ENCODE data around the gene GPSM1.

Gene GPSM1

DNA sequence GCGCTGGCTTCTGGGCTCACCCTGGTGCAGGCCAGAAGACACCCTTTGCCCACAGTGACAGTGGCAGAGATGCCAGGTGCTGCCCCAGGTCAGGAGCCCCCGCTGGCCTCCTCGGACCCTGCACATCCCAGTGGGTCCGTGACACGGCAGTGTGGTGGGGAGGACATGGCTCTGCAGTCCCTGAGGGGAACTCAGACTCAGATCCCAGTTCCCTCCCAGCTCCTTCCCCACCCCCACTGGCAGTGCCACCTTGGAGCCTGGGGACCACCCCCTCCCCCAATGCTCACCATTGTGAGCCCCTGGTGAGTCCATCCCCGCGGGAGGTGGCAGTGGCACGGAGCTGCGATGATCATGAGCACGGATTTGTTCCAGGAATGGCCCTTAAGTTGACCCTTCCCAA lies 22.9 kb upstream of the GPSM1 start:
- DNase-seq (ENCODE audit: low read depth): no peak

GRCh38 chr9:136304981-136305380 lies 22.4 kb upstream of the GPSM1 start:
- DNase-seq (ENCODE audit: low read depth): no peak

GRCh38 chr9:136305804-136306203 lies 21.5 kb upstream of the GPSM1 start:
- DNase-seq (ENCODE audit: low read depth): no peak

- no peak for DNase-seq (ENCODE audit: low read depth)
These were observed 20.8 kb upstream of the GPSM1 start for GRCh38 chr9:136306211-136307208.

- DNase-seq (ENCODE audit: low read depth): no peak
These were observed 20.1 kb upstream of the GPSM1 start for GRCh38 chr9:136307215-136307750.

- no peak for DNase-seq (ENCODE audit: low read depth)
These were observed 19.2 kb upstream of the GPSM1 start for GRCh38 chr9:136308006-136308701.

GRCh38 chr9:136308702-136309053 lies 18.7 kb upstream of the GPSM1 start:
- no peak for DNase-seq (ENCODE audit: low read depth)

DNA sequence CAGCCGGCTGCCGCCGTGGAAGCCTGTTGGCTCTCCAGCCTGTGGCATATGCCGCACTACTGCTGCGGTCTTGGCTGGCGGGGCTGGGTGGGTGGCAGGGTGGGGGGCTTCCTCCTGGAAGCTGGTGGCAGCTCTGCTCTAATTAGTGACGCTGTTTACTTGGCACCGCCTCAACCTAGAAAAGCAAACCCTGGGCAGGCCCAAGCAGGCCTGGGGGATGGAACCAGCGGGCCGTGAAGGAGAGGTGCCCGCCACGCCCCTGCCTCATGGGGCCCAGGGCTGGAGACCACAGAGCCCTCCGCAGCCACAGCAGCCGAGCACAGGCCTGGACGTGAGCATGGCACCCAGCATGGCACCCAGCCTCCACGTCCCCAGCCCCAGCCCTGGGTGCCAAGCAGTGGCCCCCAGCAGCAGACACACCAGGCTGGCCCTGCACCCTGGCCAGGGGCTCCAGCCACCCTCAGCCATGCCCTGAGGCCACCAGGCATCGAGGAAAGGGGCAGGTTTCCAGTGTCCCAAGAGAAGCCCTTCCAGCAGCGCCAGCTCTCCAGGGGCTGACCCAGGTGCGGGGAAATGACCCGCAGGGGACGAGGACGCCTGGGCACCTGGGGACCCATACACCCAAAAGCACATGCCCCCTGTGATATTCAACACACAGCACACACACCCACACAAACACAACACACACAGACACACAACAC lies 18.1 kb upstream of the GPSM1 start:
- no peak for DNase-seq (ENCODE audit: low read depth)

DNA sequence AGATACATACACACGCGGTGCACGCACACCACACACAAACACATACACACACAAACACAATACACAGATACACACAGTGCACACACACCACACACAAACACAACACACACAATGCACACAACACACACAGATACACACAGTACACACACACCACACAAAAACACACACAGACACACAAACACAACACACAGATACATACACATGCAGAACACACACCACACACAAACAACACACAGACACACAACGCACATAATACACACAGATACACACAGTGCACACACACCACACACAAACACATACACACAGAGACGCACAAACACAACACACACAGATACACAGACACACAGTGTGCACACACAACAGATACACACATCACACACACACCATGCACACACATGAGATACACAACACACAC lies 17.5 kb upstream of the GPSM1 start:
- no peak for DNase-seq (ENCODE audit: low read depth)

- DNase-seq (ENCODE audit: low read depth): no peak
These were observed 16.9 kb upstream of the GPSM1 start for GRCh38 chr9:136310273-136311030.

GRCh38 chr9:136311051-136312008 lies 16.0 kb upstream of the GPSM1 start:
- DNase-seq (ENCODE audit: low read depth): no peak

- no peak for DNase-seq (ENCODE audit: low read depth)
These were observed 15.3 kb upstream of the GPSM1 start for GRCh38 chr9:136312009-136312375.

DNA sequence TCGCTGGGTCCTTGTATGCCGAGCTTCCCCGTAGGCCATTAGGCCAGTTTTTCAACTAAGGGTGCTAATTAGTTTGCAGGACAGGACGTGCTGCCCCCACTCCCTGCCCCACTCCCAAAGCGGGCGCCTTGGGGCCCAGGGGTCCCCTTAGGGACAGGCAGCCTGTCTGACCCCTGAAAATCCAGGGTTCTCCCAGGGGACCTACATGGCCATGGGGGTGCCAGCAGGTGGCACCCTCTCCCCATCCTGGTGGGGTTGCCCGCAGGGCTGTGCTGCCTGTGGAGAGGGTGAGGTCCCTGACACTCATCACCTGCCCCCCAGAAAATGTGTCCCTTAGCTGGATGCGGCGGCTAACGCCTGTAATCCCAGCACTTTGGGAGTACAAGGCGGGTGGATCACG lies 14.9 kb upstream of the GPSM1 start:
- DNase-seq (ENCODE audit: low read depth): no peak

DNA sequence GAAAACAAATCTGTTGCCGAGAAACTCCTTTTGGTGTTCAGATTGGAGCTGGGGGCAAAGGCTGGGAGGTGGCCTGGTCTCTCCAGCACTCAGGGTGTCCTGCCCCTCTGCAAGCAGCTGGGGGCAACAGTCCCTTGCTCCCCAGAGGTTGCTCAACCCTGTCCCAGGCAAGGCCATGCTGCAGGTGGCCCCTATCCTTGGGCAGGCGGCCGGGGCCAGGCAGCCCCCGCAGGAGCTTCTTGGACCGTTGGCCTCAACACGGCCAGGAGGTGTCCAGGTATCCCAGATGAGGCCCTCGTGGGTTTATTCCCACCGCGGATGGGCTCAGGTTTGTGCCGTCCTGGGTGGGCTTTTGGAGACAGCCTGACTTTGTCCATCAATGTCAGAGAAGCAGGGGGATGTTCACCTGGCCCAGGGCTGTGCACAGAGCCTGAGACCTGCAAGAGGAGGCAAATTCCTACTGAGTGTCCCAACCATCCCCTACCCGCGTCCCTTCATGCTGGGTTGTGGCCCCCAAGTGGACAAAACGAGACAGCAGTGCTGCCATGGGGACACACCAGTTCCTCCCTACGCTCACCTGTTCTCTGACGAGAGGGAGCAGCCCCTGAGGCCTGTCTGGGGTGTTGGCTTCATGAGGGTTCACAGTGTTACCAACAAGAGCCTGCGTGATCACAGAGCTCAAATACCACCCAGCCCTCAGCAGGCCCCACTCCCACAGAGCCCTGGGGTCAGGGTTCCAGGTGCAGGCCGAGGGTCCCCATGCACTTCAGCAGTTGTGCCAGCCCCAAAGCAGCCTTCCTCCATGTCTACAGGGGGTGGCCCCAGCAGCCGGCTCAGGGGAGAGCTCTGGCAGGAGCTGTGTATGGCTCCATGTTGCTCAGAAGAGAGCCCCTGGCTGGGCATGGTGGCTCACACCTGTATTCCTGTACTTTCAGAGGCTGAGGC lies 14.0 kb upstream of the GPSM1 start:
- DNase-seq (ENCODE audit: low read depth): no peak

- no peak for DNase-seq (ENCODE audit: low read depth)
These were observed 13.3 kb upstream of the GPSM1 start for GRCh38 chr9:136314056-136314416.

DNA sequence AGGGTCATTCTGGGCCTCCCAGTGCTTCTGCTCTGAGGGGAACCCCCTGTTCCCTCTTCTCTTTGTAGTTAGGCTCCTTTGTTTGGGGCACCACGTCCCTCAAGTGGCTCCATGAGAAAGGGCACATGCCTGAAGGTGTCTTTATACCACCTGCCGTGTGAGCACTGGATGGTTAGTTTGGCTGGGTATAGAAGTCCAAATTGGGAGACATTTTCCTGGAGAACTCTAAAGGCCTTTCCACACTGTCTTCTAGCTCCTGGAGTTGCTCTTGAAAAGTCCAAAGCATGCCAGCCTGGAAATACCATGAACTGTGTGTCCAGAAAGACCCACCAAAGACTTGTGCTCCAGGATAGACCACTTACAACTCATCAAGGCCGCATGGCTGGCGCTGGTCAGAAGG lies 12.4 kb upstream of the GPSM1 start:
- DNase-seq (ENCODE audit: low read depth): no peak

DNA sequence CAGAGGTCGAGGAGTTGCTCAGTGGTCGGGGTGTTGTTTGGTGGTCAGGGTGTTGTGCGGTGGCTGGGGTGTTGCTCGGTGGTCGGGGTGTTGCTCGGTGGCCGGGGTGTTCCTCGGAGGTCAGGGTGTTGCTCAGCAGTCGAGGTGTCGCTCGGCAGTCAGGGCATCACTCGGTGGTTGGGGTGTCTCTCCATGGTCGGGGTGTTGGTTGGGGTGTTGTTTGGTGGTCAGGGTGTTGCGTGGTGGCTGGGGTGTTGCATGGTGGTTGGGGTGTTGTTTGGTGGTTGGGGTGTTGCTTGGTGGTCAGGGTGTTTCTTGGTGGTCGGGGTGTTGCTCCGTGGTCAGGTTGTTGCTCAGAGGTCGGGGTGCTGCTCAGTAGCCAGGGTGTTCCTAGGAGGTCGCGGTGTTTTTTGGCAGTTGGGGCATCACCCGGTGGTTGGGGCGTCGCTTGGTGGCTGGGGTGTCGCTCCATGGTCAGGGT lies 11.0 kb upstream of the GPSM1 start:
- DNase-seq (ENCODE audit: low read depth): no peak

GRCh38 chr9:136316896-136317676 lies 10.3 kb upstream of the GPSM1 start:
- no peak for DNase-seq (ENCODE audit: low read depth)

DNA sequence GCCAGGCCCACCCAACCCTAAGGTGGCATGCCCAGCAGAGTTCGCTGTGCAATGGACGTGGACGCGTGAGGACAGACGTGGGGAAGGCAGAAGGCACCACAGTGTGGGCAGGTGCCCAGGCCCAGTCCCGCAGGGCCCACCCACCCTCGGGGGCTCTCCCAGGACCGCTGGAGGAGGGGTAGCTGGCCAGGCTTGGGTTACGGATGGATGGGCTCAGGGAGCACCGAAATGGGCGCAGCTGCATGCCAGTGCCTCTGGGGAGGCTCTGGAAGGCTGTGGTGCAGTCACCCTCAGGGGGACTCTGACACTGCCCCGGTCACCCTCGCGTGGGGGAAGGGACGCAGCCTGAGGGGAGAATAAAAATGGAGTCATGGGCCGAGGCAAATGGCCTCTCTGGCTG lies 9.6 kb upstream of the GPSM1 start:
- no peak for DNase-seq (ENCODE audit: low read depth)
